Measurements from ENCODE around the gene FAM174C. TPM values are rescaled to one million over a fixed set of nuclear protein-coding genes. Genes with fewer than 3 reads are reported as not detected.
A peak's percentile ranks its signal among the peaks of the same experiment; 100 is the strongest.

FAM174C gene
- total RNA-seq, 2 experiments from 2014 or later, result 62.8 to 65.3 TPM

- no peaks in the 10 kb centered on the region for H3K27me3 Mint-ChIP-seq (ENCODE audit: low read depth)
- DNase-seq, result no peak
- intact Hi-C loops (cut with micrococcal nuclease), result no loop called here
- no peaks in the 10 kb centered on the region for H3K9me3 Mint-ChIP-seq
- H3K36me3 Mint-ChIP-seq (ENCODE audit: low read depth), result peaks cover under 1% of the 10 kb centered on the region
- no peak overlapping the region for H3K4me3 Mint-ChIP-seq
- no peaks in the 10 kb centered on the region for H3K4me1 Mint-ChIP-seq (ENCODE audit: low read depth)
- no peak overlapping the region for H3K27ac Mint-ChIP-seq
- CTCF ChIA-PET, result no interaction called here
Observed at GRCh38 chr19:1233115-1233667, 42.1 kb upstream of the FAM174C start.

- H3K4me3 Mint-ChIP-seq, result no peak overlapping the region
- H3K27me3 Mint-ChIP-seq (ENCODE audit: low read depth), result peaks cover 8% of the 10 kb centered on the region
- no peaks in the 10 kb centered on the region for H3K9me3 Mint-ChIP-seq
- intact Hi-C loops (cut with micrococcal nuclease), result no loop called here
- peaks cover 8% of the 10 kb centered on the region for H3K4me1 Mint-ChIP-seq (ENCODE audit: low read depth)
- H3K27ac Mint-ChIP-seq, result no peak overlapping the region
- no peak for DNase-seq
- no peaks in the 10 kb centered on the region for H3K36me3 Mint-ChIP-seq (ENCODE audit: low read depth)
- CTCF ChIA-PET, result no interaction called here
Observed at GRCh38 chr19:1234051-1234954, 41.0 kb upstream of the FAM174C start.

GRCh38 chr19:1234955-1235380 is 40.4 kb upstream of the FAM174C start:
- Mint-ChIP-seq H3K27ac (no peak overlapping the region), H3K4me3 (no peak overlapping the region), H3K9me3 (no peaks in the 10 kb centered on the region), H3K27me3 (ENCODE audit: low read depth) (peaks cover 10% of the 10 kb centered on the region), H3K36me3 (ENCODE audit: low read depth) (no peaks in the 10 kb centered on the region), H3K4me1 (ENCODE audit: low read depth) (peaks cover 10% of the 10 kb centered on the region)
- intact Hi-C loops (cut with micrococcal nuclease), result no loop called here
- CTCF ChIA-PET, result no interaction called here
- no peak for DNase-seq

GRCh38 chr19:1235625-1236538 is 39.4 kb upstream of the FAM174C start:
- H3K27ac Mint-ChIP-seq, result no peak overlapping the region
- H3K36me3 Mint-ChIP-seq (ENCODE audit: low read depth), result no peaks in the 10 kb centered on the region
- H3K4me1 Mint-ChIP-seq (ENCODE audit: low read depth), result peaks cover 12% of the 10 kb centered on the region
- H3K27me3 Mint-ChIP-seq (ENCODE audit: low read depth), result peaks cover 10% of the 10 kb centered on the region
- CTCF ChIA-PET, result no interaction called here
- no peaks in the 10 kb centered on the region for H3K9me3 Mint-ChIP-seq
- peak overlapping the region; percentile 24 for H3K4me3 Mint-ChIP-seq
- DNase-seq, result no peak
- intact Hi-C loops (cut with micrococcal nuclease), result no loop called here

- Mint-ChIP-seq H3K9me3 (no peaks in the 10 kb centered on the region), H3K4me1 (ENCODE audit: low read depth) (peaks cover 19% of the 10 kb centered on the region), H3K4me3 (peak overlapping the region; percentile 24), H3K27ac (no peak overlapping the region), H3K27me3 (ENCODE audit: low read depth) (peaks cover 10% of the 10 kb centered on the region), H3K36me3 (ENCODE audit: low read depth) (no peaks in the 10 kb centered on the region)
- intact Hi-C loops (cut with micrococcal nuclease), result no loop called here
- CTCF ChIA-PET, result no interaction called here
- DNase-seq, result no peak
Observed at GRCh38 chr19:1236576-1236975, 38.8 kb upstream of the FAM174C start.

GRCh38 chr19:1237027-1237659 is 38.2 kb upstream of the FAM174C start:
- intact Hi-C loops (cut with micrococcal nuclease), result no loop called here
- peak overlapping the region; percentile 44 for H3K4me3 Mint-ChIP-seq
- H3K4me1 Mint-ChIP-seq (ENCODE audit: low read depth), result peaks cover 20% of the 10 kb centered on the region
- DNase-seq, result no peak
- H3K27me3 Mint-ChIP-seq (ENCODE audit: low read depth), result peaks cover 10% of the 10 kb centered on the region
- CTCF ChIA-PET, result no interaction called here
- no peaks in the 10 kb centered on the region for H3K9me3 Mint-ChIP-seq
- no peak overlapping the region for H3K27ac Mint-ChIP-seq
- H3K36me3 Mint-ChIP-seq (ENCODE audit: low read depth), result no peaks in the 10 kb centered on the region

- intact Hi-C loops (cut with micrococcal nuclease), result no loop called here
- CTCF ChIA-PET, result interaction anchor here (0.6 to 1.1 kb wide), 3 partner anchors 23 to 46 kb away, joined by 3 read pairs; no protein-coding TSS in a partner anchor
- Mint-ChIP-seq H3K36me3 (ENCODE audit: low read depth) (no peaks in the 10 kb centered on the region), H3K27me3 (ENCODE audit: low read depth) (peaks cover 10% of the 10 kb centered on the region), H3K4me3 (peak within 1 kb of the TSS; percentile 68), H3K4me1 (ENCODE audit: low read depth) (peaks cover 28% of the 10 kb centered on the region), H3K27ac (no peak within 1 kb of the TSS), H3K9me3 (no peaks in the 10 kb centered on the region)
- no peak for DNase-seq
Observed at GRCh38 chr19:1237754-1238368, 37.5 kb upstream of the FAM174C start, which contains the start of gene CBARP. Gene CBARP (minus strand): TSS chr19:1238005. CDS start chr19:1236100, 1,905 bp downstream.

GRCh38 chr19:1238369-1239303 is 36.7 kb upstream of the FAM174C start:
- intact Hi-C loops (cut with micrococcal nuclease), result no loop called here
- Mint-ChIP-seq H3K36me3 (ENCODE audit: low read depth) (no peaks in the 10 kb centered on the region), H3K9me3 (no peaks in the 10 kb centered on the region), H3K27ac (no peak overlapping the region), H3K4me1 (ENCODE audit: low read depth) (peaks cover 35% of the 10 kb centered on the region), H3K27me3 (ENCODE audit: low read depth) (peaks cover 10% of the 10 kb centered on the region), H3K4me3 (peak overlapping the region; percentile 68)
- no peak for DNase-seq
- CTCF ChIA-PET, result interaction anchor here (0.7 to 1.3 kb wide), 3 partner anchors 22 to 126 kb away, joined by 3 read pairs; no protein-coding TSS in a partner anchor

- intact Hi-C loops (cut with micrococcal nuclease), result no loop called here
- Mint-ChIP-seq H3K4me1 (ENCODE audit: low read depth) (peaks cover 39% of the 10 kb centered on the region), H3K27ac (no peak overlapping the region), H3K9me3 (no peaks in the 10 kb centered on the region), H3K36me3 (ENCODE audit: low read depth) (no peaks in the 10 kb centered on the region), H3K4me3 (peak overlapping the region; percentile 24), H3K27me3 (ENCODE audit: low read depth) (peaks cover 10% of the 10 kb centered on the region)
- DNase-seq, result no peak
- CTCF ChIA-PET, result interaction anchor here (1.3 kb wide), 1 partner anchor 126 kb away, joined by 3 read pairs; no protein-coding TSS in a partner anchor
Observed at GRCh38 chr19:1239420-1239795, 35.9 kb upstream of the FAM174C start.

GRCh38 chr19:1239796-1240737 is 35.3 kb upstream of the FAM174C start:
- Mint-ChIP-seq H3K36me3 (ENCODE audit: low read depth) (peaks cover 2% of the 10 kb centered on the region), H3K27ac (no peak overlapping the region), H3K4me1 (ENCODE audit: low read depth) (peaks cover 43% of the 10 kb centered on the region), H3K4me3 (peak overlapping the region; percentile 24), H3K9me3 (no peaks in the 10 kb centered on the region), H3K27me3 (ENCODE audit: low read depth) (peaks cover 10% of the 10 kb centered on the region)
- intact Hi-C loops (cut with micrococcal nuclease), result loop anchor here (2.0 kb wide), 3 partner anchors 25 to 319 kb away; partner anchors contain the start of genes RNU6-2 and TMEM259
- CTCF ChIA-PET, result interaction anchor here (1.0 to 7.7 kb wide), 7 partner anchors 24 to 316 kb away, joined by 3 to 233 read pairs (median 4); partner anchors contain the start of genes ARHGAP45 and CIRBP
- DNase-seq, result peak; percentile 84
